Tibial nerve (tissue), 3 donors: ENCODE data around the gene USP20.

ENCODE experiments used
- CTCF ChIP-seq, 5 experiments: fragments of 200-600 bp in 3 of 5; fragments of 450-650 bp in 2 of 5; sonication (generic) in 3 of 5; IDR thresholded peaks; one replicate each; pipeline ENCODE4 v1.5.1; 2016 to 2019; ENCODE audit warnings: antibody characterized with exemption in 5 of 5, mild to moderate bottlenecking in 3 of 5, moderate library complexity in 2 of 5
- POLR2A ChIP-seq, 2 donors: fragments of 450-650 bp; IDR thresholded peaks; one replicate each; pipeline ENCODE4 v1.6.1; 2017; ENCODE audit warnings: antibody characterized with exemption in 2 of 2, mild to moderate bottlenecking in 2 of 2, moderate library complexity in 2 of 2

DNA sequence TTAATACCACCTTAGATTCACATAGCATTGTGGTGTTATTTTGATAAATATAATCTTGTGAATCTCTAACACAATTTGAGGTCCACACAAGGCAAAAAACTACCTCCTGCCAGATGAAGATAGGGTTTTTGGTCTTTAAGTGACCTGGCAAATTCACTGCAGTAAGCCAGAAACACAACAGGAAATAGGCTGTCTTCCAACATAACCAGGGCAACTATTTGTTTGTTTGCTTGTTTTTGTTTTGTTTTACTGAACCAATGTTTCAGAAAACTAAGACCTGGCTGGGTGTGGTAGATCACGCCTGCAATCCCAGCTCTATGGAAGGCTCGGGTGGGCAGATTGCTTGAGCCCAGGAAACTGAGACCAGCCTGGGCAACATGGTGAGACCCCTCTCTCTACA lies 95.5 kb downstream of the USP20 start:
- TF ChIP-seq CTCF (IDR thresholded peaks at IDR 0.05) (no peak), POLR2A (IDR thresholded peaks at IDR 0.05) (no peak)
